Neural progenitor cell (in vitro differentiated cells): ENCODE data around the gene TRAPPC2L.

Experiments used
- CTCF ChIP-seq: fragments of 200-600 bp; sonication (generic); IDR thresholded peaks from 2 replicates; pipeline ENCODE4 v1.5.1; 2017; ENCODE audit warnings: antibody characterized with exemption, mild to moderate bottlenecking
- EZH2 ChIP-seq: fragments of 200-600 bp; sonication (generic); IDR thresholded peaks from 2 replicates; pipeline ENCODE4 v1.6.1; 2017; ENCODE audit warnings: antibody characterized with exemption, mild to moderate bottlenecking, moderate library complexity
- EZH2phosphoT487 ChIP-seq: fragments of 200-600 bp; sonication (generic); IDR thresholded peaks from 2 replicates; pipeline ENCODE4 v1.6.1; 2017; ENCODE audit warnings: antibody characterized with exemption

GRCh38 chr16:88819126-88819525 is 37.8 kb upstream of the TRAPPC2L start:
- TF ChIP-seq CTCF, result no peak
- TF ChIP-seq EZH2, result no peak
- TF ChIP-seq EZH2phosphoT487, result no peak
